HepG2 (cell line): ENCODE results near the gene INPP5K. TPM values are rescaled to one million over a fixed set of nuclear protein-coding genes. Genes with fewer than 3 reads are reported as not detected.

ENCODE experiments used
- GABPA ChIP-seq, 2 experiments: IDR thresholded peaks; 2 replicates each; pipeline ENCODE4 v1.6.1; 2011 to 2016; ENCODE audit warnings: low read depth in 2 of 2, low read length in 1 of 2, missing biosample characterization in 1 of 2, missing genetic modification characterization in 1 of 2
- HNRNPL ChIP-seq: fragments of 200-400 bp; formaldehyde crosslinking; IDR thresholded peaks from 2 replicates; pipeline ENCODE4 v1.6.1; 2017; ENCODE audit warnings: mild to moderate bottlenecking, low read depth, low read length
- LCORL ChIP-seq, 2 experiments: fragments of 450-650 bp in 1 of 2; sonication (generic) in 1 of 2; formaldehyde crosslinking in 1 of 2; IDR thresholded peaks; 2 replicates each; pipeline versions ENCODE4 v1.5.0 to v1.6.1; 2017 to 2020; ENCODE audit warnings: antibody characterized with exemption in 1 of 2, missing genetic modification reagents in 1 of 2
- MTA1 ChIP-seq: sonication (generic); formaldehyde crosslinking; IDR thresholded peaks from 2 replicates; pipeline ENCODE4 v1.4.0; 2020; ENCODE audit warnings: missing genetic modification reagents, mild to moderate bottlenecking, borderline replicate concordance
- NRL ChIP-seq: sonication (generic); formaldehyde crosslinking; IDR thresholded peaks from 2 replicates; pipeline ENCODE4 v1.5.0; 2020; ENCODE audit warnings: missing genetic modification reagents, mild to moderate bottlenecking, moderate library complexity, borderline replicate concordance
- PCBP1 ChIP-seq: fragments of 200-400 bp; formaldehyde crosslinking; IDR thresholded peaks from 2 replicates; pipeline ENCODE4 v1.6.1; 2017; ENCODE audit warnings: mild to moderate bottlenecking, low read depth, low read length, borderline replicate concordance
- SRSF4 ChIP-seq: fragments of 200-400 bp; formaldehyde crosslinking; IDR thresholded peaks from one replicate; pipeline ENCODE4 v1.6.1; 2018; ENCODE audit warnings: mild to moderate bottlenecking, low read depth, low read length, moderate library complexity; ENCODE audit not compliant: poor library complexity, severe bottlenecking
- ZBTB38 ChIP-seq: sonication (generic); formaldehyde crosslinking; IDR thresholded peaks from 2 replicates; pipeline ENCODE4 v1.5.1; 2020; ENCODE audit warnings: mild to moderate bottlenecking, missing genetic modification reagents
- ZFY ChIP-seq: sonication (generic); formaldehyde crosslinking; IDR thresholded peaks from 2 replicates; pipeline ENCODE4 v1.4.0; 2020; ENCODE audit warnings: missing genetic modification reagents
- ZNF333 ChIP-seq: sonication (generic); formaldehyde crosslinking; IDR thresholded peaks from 2 replicates; pipeline ENCODE4 v1.4.0; 2020; ENCODE audit warnings: mild to moderate bottlenecking, missing genetic modification reagents, borderline replicate concordance
- ZNF337 ChIP-seq: sonication (generic); formaldehyde crosslinking; IDR thresholded peaks from 2 replicates; pipeline ENCODE4 v1.5.1; 2020; ENCODE audit warnings: missing genetic modification reagents, low read depth, mild to moderate bottlenecking, borderline replicate concordance
- ZNF451 ChIP-seq: sonication (generic); formaldehyde crosslinking; IDR thresholded peaks from 2 replicates; pipeline ENCODE4 v1.5.0; 2020; ENCODE audit warnings: mild to moderate bottlenecking, missing genetic modification reagents
- ZNF570 ChIP-seq: sonication (generic); formaldehyde crosslinking; IDR thresholded peaks from 2 replicates; pipeline ENCODE4 v1.4.0; 2020; ENCODE audit warnings: mild to moderate bottlenecking, missing genetic modification reagents, borderline replicate concordance
- ZNF616 ChIP-seq: sonication (generic); formaldehyde crosslinking; IDR thresholded peaks from 2 replicates; pipeline ENCODE4 v1.5.0; 2020; ENCODE audit warnings: low read depth, mild to moderate bottlenecking, missing genetic modification reagents
- ZNF720 ChIP-seq: sonication (generic); formaldehyde crosslinking; IDR thresholded peaks from 2 replicates; pipeline ENCODE4 v1.4.0; 2020; ENCODE audit warnings: missing genetic modification reagents
- ZNF788 ChIP-seq: sonication (generic); formaldehyde crosslinking; IDR thresholded peaks from 2 replicates; pipeline ENCODE4 v1.5.0; 2020; ENCODE audit warnings: mild to moderate bottlenecking, missing genetic modification reagents, borderline replicate concordance
- polyA plus RNA-seq, 8 experiments: library from polyadenylated mRNA; depleted of rRNA in 3 of 8; stranded (reverse) in 7 of 8; unstranded in 1 of 8; fragments of >200 nt; fragmentation: Illumina TruSeq in 4 of 8; extraction: Trizol in 4 of 8; gene quantifications; 2 replicates each; pipeline versions ENCODE4 v1.2.1 to v1.2.3, GENCODE V29; 2011 to 2016; ENCODE audit warnings: low read depth in 4 of 8, missing spikeins in 1 of 8, mixed read lengths in 1 of 8; ENCODE audit not compliant: insufficient read depth in 1 of 8
- total RNA-seq, 5 experiments: library from RNA; depleted of rRNA; stranded (reverse); fragments of >200 nt; fragmentation: Illumina TruSeq; extraction: Trizol; gene quantifications; 2 replicates each; pipeline ENCODE4 v1.2.3, GENCODE V29; 2016; ENCODE audit warnings: low read depth in 1 of 5
- TF ChIP-seq, protein P1 (sequence below): sonication (generic); formaldehyde crosslinking; IDR thresholded peaks from 2 replicates; pipeline ENCODE4 v1.4.0; 2020; ENCODE audit warnings: missing genetic modification reagents
- TF ChIP-seq, protein P2 (sequence below): sonication (generic); formaldehyde crosslinking; IDR thresholded peaks from 2 replicates; pipeline ENCODE4 v1.4.0; 2020; ENCODE audit warnings: mild to moderate bottlenecking, missing genetic modification reagents
- TF ChIP-seq, protein P3 (sequence below): IDR thresholded peaks from 2 replicates; pipeline ENCODE4 v1.6.1; 2016
- TF ChIP-seq, protein P4 (sequence below): sonication (generic); formaldehyde crosslinking; IDR thresholded peaks from 2 replicates; pipeline ENCODE4 v1.5.1; 2020; ENCODE audit warnings: missing genetic modification reagents, mild to moderate bottlenecking, borderline replicate concordance

Gene INPP5K
- total and polyA plus RNA-seq, 2 of the 13 experiments (the other 11 are each of a cell fraction or from before 2014, with no cell fraction given) = 4.8 to 9.6 TPM

DNA sequence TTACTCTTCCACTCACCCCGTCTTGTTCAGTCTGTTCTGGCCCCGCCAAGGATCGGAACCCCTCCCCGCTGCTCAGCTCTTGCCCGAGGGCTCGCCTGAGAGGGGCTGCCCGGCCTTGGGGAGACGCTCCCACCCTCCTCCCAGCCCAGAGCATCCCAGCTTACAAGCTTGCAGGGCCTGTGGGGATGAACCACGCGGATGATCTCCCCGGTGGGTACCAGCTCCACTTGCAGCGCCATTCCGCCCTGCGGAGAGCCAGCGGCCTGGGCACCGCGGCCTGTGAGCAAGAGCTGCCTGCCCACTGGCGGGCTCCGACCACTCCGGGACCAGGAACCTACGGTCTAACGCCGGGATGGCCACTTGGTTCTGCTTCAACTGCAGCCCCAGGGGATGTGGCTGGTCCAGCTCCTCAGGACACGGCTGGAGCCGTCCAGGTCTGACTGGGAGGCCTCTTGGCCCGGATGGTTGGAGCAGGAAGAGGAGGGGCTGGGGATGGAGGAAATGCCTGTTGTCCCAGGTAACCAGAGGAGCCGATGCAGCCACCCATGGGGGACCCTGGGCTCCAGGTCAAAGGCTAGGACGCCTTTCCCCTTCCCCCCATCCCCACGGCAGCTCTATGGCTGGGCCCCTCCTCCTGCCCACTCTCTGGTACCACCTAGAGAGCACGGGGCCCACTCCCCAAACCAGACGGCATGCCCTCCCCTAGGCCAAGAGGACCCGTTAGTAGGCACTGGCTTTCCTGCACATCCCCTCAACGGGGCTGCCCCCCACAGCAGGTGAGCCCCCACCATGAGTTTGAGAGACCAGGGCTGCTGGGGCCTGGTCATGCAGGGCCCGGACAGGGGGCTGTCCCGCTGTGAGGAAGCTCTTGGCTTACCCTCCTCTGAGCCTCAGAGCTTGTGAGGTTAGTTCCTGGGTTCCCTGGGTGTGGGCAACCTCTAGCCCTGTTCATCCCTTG lies 23.9 kb downstream of the INPP5K start, which contains the start of gene MYO1C (continued):
- TF ChIP-seq, protein P1, sequence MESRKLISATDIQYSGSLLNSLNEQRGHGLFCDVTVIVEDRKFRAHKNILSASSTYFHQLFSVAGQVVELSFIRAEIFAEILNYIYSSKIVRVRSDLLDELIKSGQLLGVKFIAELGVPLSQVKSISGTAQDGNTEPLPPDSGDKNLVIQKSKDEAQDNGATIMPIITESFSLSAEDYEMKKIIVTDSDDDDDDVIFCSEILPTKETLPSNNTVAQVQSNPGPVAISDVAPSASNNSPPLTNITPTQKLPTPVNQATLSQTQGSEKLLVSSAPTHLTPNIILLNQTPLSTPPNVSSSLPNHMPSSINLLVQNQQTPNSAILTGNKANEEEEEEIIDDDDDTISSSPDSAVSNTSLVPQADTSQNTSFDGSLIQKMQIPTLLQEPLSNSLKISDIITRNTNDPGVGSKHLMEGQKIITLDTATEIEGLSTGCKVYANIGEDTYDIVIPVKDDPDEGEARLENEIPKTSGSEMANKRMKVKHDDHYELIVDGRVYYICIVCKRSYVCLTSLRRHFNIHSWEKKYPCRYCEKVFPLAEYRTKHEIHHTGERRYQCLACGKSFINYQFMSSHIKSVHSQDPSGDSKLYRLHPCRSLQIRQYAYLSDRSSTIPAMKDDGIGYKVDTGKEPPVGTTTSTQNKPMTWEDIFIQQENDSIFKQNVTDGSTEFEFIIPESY = peak; percentile 91
- TF ChIP-seq PCBP1 (peak; percentile 44; the same call in 1 of the 2 replicates), ZNF788 (CRISPR knock-in tag) (peak; percentile 0; the same call in 1 of the 2 replicates), GABPA (IDR thresholded peaks at IDR 0.05; ENCODE audit: low read depth, low read length) (no peak; the same call in 1 of the 2 replicates), GABPA (CRISPR knock-in tag; IDR thresholded peaks at IDR 0.05; ENCODE audit: low read depth) (peak; percentile 30; the same call in 1 of the 2 replicates), ZNF333 (CRISPR knock-in tag) (peak; percentile 59; the same call in 1 of the 2 replicates), ZNF451 (CRISPR knock-in tag) (peak; percentile 7; the same call in 1 of the 2 replicates), MTA1 (CRISPR knock-in tag) (peak; percentile 25; the same call in 1 of the 2 replicates), NRL (peak; percentile 9), SRSF4 (no peak), ZBTB38 (CRISPR knock-in tag) (peak; percentile 75; the same call in 1 of the 2 replicates), ZNF337 (CRISPR knock-in tag) (no peak), ZFY (CRISPR knock-in tag) (peak; percentile 7; the same call in 1 of the 2 replicates), LCORL (IDR thresholded peaks at IDR 0.05) (no peak), LCORL (CRISPR knock-in tag; IDR thresholded peaks at IDR 0.05) (no peak), HNRNPL (peak; percentile 80; the same call in 1 of the 2 replicates), ZNF570 (CRISPR knock-in tag) (no peak), ZNF616 (0 out of 2 replicates have a peak, but pooled peaks have one; percentile 13), ZNF720 (CRISPR knock-in tag) (no peak)
- TF ChIP-seq, protein P2, sequence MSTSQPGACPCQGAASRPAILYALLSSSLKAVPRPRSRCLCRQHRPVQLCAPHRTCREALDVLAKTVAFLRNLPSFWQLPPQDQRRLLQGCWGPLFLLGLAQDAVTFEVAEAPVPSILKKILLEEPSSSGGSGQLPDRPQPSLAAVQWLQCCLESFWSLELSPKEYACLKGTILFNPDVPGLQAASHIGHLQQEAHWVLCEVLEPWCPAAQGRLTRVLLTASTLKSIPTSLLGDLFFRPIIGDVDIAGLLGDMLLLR (CRISPR knock-in tag) = 0 out of 2 replicates have a peak, but pooled peaks have one; percentile 38
- TF ChIP-seq, protein P3, sequence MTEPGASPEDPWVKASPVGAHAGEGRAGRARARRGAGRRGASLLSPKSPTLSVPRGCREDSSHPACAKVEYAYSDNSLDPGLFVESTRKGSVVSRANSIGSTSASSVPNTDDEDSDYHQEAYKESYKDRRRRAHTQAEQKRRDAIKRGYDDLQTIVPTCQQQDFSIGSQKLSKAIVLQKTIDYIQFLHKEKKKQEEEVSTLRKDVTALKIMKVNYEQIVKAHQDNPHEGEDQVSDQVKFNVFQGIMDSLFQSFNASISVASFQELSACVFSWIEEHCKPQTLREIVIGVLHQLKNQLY (CRISPR knock-in tag) = no peak
- TF ChIP-seq, protein P4, sequence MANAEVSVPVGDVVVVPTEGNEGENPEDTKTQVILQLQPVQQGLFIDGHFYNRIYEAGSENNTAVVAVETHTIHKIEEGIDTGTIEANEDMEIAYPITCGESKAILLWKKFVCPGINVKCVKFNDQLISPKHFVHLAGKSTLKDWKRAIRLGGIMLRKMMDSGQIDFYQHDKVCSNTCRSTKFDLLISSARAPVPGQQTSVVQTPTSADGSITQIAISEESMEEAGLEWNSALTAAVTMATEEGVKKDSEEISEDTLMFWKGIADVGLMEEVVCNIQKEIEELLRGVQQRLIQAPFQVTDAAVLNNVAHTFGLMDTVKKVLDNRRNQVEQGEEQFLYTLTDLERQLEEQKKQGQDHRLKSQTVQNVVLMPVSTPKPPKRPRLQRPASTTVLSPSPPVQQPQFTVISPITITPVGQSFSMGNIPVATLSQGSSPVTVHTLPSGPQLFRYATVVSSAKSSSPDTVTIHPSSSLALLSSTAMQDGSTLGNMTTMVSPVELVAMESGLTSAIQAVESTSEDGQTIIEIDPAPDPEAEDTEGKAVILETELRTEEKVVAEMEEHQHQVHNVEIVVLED (CRISPR knock-in tag) = no peak; the same call in 1 of the 2 replicates
